ENCODE results near the gene GNPTAB. TPM values are rescaled to one million over a fixed set of nuclear protein-coding genes. Genes with fewer than 3 reads are reported as not detected.

GNPTAB gene
- total RNA-seq, 1 donor from 2014 or later, result 28.7 TPM

- TF ChIP-seq POLR2A (IDR thresholded peaks at IDR 0.05) (no peak), POLR2AphosphoS5 (IDR thresholded peaks at IDR 0.05; ENCODE audit: insufficient read depth in 1 of 2, low read depth in 1 of 2) (no peak)
- Histone ChIP-seq H3K4me1 (no peaks in the 10 kb centered on the region), H3K9me3 (no peaks in the 10 kb centered on the region), H3K27me3 (no peaks in the 10 kb centered on the region), H3K27ac (no peak overlapping the region), H3K36me3 (no peaks in the 10 kb centered on the region), H3K4me3 (no peak overlapping the region)
- DNase-seq (ENCODE audit: extremely low spot score in 2 of 2), result no peak
- intact Hi-C loops (cut with DNase I), result no loop called here
These were observed 31.0 kb downstream of the GNPTAB start for GRCh38 chr12:101799774-101800173.

- no peak overlapping the region for H3K4me3 ChIP-seq
- H3K27ac ChIP-seq, result no peak overlapping the region
- no peaks in the 10 kb centered on the region for H3K27me3 ChIP-seq
- H3K4me1 ChIP-seq, result no peaks in the 10 kb centered on the region
- intact Hi-C loops (cut with DNase I), result no loop called here
- H3K9me3 ChIP-seq, result no peaks in the 10 kb centered on the region
- no peak for DNase-seq (ENCODE audit: extremely low spot score in 2 of 2)
- TF ChIP-seq CTCF (IDR thresholded peaks at IDR 0.05) (no peak), POLR2A (IDR thresholded peaks at IDR 0.05) (no peak), POLR2AphosphoS5 (IDR thresholded peaks at IDR 0.05; ENCODE audit: insufficient read depth in 1 of 2, low read depth in 1 of 2) (no peak)
- H3K36me3 ChIP-seq, result no peaks in the 10 kb centered on the region
These were observed 35.0 kb downstream of the GNPTAB start for GRCh38 chr12:101795786-101796185.

- intact Hi-C loops (cut with DNase I), result no loop called here
- H3K4me3 ChIP-seq, result no peak overlapping the region
- H3K9me3 ChIP-seq, result no peaks in the 10 kb centered on the region
- no peak for DNase-seq (ENCODE audit: extremely low spot score in 2 of 2)
- no peak for TF ChIP-seq CTCF (IDR thresholded peaks at IDR 0.05)
- no peak for TF ChIP-seq POLR2AphosphoS5 (IDR thresholded peaks at IDR 0.05; ENCODE audit: insufficient read depth in 1 of 2, low read depth in 1 of 2)
- no peaks in the 10 kb centered on the region for H3K27me3 ChIP-seq
- H3K36me3 ChIP-seq, result no peaks in the 10 kb centered on the region
- H3K27ac ChIP-seq, result no peak overlapping the region
- no peaks in the 10 kb centered on the region for H3K4me1 ChIP-seq
These were observed 35.7 kb downstream of the GNPTAB start for GRCh38 chr12:101795013-101795412.

- no peaks in the 10 kb centered on the region for H3K9me3 ChIP-seq
- no peak for DNase-seq (ENCODE audit: extremely low spot score in 2 of 2)
- H3K4me3 ChIP-seq, result no peak overlapping the region
- H3K27me3 ChIP-seq, result no peaks in the 10 kb centered on the region
- intact Hi-C loops (cut with DNase I), result no loop called here
- no peaks in the 10 kb centered on the region for H3K36me3 ChIP-seq
- no peaks in the 10 kb centered on the region for H3K4me1 ChIP-seq
- no peak for TF ChIP-seq CTCF (IDR thresholded peaks at IDR 0.05)
- no peak for TF ChIP-seq POLR2A (IDR thresholded peaks at IDR 0.05)
- TF ChIP-seq POLR2AphosphoS5 (IDR thresholded peaks at IDR 0.05; ENCODE audit: insufficient read depth in 1 of 2, low read depth in 1 of 2), result no peak
- H3K27ac ChIP-seq, result no peak overlapping the region
These were observed 36.2 kb downstream of the GNPTAB start for GRCh38 chr12:101794574-101794973.

GRCh38 chr12:101793401-101793800 lies 37.4 kb downstream of the GNPTAB start:
- no peaks in the 10 kb centered on the region for H3K36me3 ChIP-seq
- H3K27me3 ChIP-seq, result no peaks in the 10 kb centered on the region
- TF ChIP-seq POLR2AphosphoS5 (IDR thresholded peaks at IDR 0.05; ENCODE audit: insufficient read depth in 1 of 2, low read depth in 1 of 2) (no peak), POLR2A (IDR thresholded peaks at IDR 0.05) (no peak), CTCF (IDR thresholded peaks at IDR 0.05) (no peak)
- no peaks in the 10 kb centered on the region for H3K9me3 ChIP-seq
- H3K27ac ChIP-seq, result no peak overlapping the region
- H3K4me3 ChIP-seq, result no peak overlapping the region
- intact Hi-C loops (cut with DNase I), result no loop called here
- DNase-seq (ENCODE audit: extremely low spot score in 2 of 2), result no peak
- H3K4me1 ChIP-seq, result no peaks in the 10 kb centered on the region
